GM18526 (cell line): ENCODE results near the gene RPS8.

Experiments
- POLR2A ChIP-seq: IDR thresholded peaks from 3 replicates; pipeline ENCODE4 v1.6.1; 2011; ENCODE audit not compliant: insufficient read length; ENCODE audit errors: extremely low read depth

RPS8 gene

DNA sequence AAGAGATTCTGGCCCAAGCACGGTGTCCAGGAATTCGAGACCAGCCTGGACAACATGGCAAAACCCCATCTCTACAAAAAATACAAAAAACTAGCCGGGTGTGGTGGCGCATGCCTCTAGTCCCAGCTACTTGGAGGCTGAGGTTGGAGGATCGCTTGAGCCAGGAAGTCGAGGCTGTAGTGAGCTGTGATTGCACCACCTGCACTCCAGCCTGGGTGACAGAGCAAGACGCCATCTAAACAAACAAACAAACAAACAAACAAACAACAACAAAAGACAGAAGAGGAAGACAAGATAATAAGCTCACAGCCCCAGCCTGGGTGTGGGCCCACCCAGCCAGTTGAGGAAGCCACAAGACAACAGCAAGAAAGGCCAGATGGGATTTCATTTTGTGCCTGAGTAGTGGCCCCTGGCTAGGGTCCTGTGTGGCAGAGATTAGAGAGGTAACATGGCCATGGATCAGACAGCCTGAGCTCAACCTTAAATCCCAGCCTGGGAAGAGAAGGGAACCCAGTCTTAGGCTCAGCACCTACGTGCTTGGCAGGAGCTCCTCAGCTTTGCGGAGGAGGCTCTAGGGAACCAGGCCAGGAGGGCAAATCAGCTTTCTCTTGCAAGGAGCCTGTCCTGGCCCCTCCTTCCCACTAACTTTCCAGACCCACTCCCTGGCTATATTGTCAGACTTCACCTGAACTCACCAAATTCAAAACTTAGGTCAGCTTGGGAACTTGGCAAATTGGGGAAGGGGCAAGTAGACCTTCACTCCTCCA is 17.6 kb downstream of the RPS8 start:
- no peak for TF ChIP-seq POLR2A

DNA sequence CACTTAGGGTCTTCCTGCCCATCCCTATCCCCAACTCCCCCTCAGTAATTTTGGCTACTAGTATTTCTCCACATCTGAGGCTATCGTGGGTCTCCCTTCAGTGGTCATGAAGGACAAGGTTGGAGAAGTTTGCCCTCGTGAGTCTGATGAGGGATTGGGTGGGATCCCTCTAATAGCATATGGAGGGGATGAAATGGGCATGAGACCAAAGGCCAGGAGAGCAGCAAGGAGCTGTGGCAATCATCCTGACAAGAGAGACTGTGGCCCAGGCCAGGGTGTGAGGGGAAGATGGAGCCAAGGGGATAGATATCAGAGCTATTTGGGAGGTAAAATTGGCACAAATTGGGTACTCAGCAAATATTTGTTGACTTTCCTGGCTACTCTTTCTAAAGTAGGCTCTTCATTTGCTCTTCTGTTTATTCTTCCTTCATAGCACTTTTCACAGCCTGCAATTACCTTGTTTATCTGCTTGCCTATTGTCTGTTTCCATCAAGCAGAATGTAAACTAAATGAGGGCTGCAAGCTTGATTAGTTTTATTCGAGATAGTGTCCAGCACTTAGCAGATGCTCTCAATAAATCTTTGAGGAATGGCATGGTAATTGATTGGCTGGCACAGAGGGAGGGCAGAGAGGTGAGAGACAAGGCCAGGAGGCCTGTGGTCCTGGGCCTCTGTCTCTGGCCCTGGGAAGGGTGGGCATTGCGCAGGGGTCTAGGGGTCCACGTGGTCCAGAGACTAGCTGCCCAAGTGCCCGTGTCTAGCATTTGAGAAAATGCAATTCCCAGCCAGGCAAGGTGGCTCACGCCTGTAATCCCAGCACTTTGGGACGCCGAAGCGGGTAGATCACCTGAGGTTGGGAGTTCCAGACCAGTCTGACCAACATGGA is 23.4 kb downstream of the RPS8 start:
- TF ChIP-seq POLR2A = no peak

DNA sequence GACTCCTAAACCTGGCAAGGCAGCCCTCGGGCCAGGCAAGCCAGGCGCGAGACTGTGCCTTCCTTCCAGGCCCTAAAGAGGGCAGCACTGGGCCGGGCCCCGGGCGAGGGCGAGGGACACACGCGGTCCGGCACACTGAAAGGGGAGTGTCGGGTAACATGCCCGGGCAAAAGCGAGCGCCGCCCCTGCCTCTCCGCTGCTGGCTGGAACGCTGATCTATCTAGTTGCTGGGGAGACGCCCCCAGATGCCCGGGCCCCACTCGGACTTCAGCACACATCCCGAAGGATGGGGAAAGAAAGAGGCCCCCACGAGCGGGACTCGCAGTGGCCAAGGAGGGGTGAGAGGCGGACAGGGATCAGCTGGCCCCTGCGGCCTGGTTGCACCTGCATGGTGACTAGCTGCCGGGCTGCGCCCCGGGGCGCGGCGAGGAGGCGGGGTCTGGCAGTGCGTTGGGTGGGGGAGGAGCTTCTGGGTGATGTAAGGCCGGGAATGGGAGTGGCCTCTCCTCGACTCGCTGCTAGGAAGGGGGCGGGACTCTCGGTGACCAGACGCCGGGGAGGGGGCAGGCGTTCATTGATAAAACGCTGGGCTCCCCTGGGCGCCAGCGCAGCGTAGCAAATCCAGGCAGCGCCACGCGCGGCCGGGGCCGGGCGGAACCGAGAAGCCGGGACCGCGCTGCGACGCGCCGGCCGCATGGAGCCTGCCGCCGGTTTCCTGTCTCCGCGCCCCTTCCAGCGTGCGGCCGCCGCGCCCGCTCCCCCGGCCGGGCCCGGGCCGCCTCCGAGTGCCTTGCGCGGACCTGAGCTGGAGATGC is 24.6 kb downstream of the RPS8 start, which contains the start of gene PLK3:
Gene PLK3 (plus strand): TSS at position 608 of the 815 bp plus-strand sequence. CDS start 87 bp downstream, at position 695.
- peak; percentile 93 for TF ChIP-seq POLR2A

DNA sequence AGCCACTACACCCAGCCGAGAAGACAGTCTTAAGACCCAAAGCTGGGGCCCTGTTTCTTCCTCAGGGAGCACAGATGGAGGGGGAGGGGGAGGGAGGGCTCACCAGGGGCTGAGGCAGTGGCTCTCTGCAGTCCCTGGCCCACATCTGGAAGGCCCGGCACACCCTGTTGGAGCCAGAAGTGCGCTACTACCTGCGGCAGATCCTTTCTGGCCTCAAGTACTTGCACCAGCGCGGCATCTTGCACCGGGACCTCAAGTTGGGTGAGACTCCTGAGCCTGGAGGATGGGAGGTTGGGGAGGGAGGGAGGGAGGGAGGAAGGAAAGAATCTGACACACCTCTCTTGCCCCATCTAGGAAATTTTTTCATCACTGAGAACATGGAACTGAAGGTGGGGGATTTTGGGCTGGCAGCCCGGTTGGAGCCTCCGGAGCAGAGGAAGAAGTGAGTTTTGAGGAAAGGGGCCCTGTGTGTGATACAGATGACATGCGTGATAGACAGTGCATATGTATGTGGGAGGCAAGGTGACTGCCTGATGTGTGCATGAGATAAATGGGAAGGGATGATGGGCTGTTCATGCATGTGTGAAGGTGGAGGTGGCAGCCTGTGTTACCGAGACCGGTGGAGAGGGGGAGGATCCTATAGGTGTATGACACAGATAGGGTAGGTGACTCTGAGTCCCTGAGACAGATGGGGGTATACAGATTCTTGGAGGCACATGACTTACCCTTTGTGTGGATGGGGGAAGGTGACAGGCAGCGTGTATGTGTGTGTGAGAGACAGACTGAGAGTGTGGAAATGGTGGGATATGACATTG is 26.4 kb downstream of the RPS8 start:
- TF ChIP-seq POLR2A = no peak

DNA sequence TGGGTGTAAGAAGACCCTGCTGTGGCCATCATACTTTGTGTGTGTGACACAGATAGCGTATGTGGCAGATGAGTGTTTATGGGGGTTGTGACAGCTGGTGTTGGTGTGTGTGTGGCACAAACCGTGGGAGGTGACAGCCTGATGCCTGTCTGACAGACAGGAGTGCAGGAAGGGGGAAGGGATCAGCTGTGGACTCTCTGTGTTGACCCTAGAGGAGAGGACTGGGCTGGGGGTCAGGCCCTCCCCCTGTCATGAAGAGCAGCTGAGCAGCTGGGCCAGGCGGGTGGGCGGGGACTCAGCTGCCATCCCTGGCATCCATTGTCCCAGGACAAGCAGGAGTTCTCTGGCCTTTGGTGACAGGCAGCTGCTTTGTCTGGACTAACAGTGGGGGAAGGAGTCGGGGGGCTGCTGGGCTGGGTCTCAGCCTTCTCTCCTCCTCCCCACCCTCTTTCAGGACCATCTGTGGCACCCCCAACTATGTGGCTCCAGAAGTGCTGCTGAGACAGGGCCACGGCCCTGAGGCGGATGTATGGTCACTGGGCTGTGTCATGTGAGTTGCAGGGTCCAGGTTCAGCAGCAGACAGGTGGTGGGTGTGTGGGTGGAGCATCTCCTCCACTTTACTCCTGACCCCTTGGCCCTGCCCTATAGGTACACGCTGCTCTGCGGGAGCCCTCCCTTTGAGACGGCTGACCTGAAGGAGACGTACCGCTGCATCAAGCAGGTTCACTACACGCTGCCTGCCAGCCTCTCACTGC is 27.1 kb downstream of the RPS8 start:
- no peak for TF ChIP-seq POLR2A

DNA sequence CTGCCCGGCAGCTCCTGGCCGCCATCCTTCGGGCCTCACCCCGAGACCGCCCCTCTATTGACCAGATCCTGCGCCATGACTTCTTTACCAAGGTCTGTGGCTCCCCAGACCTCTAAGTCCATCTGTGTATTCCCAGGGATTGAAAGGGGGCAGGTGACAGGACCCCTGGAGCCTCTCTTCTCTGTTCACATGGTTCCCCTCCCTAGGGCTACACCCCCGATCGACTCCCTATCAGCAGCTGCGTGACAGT is 27.6 kb downstream of the RPS8 start:
- no peak for TF ChIP-seq POLR2A

DNA sequence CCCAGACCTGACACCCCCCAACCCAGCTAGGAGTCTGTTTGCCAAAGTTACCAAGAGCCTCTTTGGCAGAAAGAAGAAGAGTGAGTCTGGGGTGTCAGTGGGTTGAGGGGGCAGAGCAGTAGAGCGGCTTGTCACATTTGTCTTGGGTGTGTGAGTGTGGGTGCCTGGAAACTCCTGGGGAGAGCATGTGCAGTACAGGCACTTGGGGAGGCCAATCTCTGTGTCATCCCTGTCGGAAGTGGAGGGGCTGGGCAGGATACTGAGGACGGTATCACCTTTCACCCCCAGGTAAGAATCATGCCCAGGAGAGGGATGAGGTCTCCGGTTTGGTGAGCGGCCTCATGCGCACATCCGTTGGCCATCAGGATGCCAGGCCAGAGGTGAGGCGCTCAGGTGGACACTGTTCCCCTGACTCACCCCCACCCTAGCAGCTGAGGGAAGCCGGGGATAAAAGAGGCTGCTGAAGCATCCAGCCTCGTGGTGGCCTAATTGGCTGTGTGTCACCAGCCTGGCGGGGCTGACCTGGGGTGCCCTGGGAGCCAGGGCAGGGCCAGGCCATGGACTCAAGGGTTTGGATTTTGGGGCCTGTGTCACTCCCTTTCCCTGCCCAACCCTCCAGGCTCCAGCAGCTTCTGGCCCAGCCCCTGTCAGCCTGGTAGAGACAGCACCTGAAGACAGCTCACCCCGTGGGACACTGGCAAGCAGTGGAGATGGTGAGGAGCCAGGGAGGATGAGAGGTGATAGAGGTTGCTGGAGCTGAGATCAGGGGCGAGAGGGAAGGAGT is 28.2 kb downstream of the RPS8 start:
- TF ChIP-seq POLR2A = no peak

DNA sequence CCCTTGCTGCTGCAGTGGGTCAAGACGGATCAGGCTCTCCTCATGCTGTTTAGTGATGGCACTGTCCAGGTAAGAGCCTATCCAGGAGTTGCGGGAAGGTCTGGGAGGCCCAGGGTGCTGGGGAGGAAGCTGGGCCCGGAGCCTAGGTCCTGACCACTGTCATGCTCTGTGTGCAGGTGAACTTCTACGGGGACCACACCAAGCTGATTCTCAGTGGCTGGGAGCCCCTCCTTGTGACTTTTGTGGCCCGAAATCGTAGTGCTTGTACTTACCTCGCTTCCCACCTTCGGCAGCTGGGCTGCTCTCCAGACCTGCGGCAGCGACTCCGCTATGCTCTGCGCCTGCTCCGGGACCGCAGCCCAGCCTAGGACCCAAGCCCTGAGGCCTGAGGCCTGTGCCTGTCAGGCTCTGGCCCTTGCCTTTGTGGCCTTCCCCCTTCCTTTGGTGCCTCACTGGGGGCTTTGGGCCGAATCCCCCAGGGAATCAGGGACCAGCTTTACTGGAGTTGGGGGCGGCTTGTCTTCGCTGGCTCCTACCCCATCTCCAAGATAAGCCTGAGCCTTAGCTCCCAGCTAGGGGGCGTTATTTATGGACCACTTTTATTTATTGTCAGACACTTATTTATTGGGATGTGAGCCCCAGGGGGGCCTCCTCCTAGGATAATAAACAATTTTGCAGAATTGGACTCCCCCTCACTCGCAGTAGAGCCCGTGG is 30.1 kb downstream of the RPS8 start:
- no peak for TF ChIP-seq POLR2A

DNA sequence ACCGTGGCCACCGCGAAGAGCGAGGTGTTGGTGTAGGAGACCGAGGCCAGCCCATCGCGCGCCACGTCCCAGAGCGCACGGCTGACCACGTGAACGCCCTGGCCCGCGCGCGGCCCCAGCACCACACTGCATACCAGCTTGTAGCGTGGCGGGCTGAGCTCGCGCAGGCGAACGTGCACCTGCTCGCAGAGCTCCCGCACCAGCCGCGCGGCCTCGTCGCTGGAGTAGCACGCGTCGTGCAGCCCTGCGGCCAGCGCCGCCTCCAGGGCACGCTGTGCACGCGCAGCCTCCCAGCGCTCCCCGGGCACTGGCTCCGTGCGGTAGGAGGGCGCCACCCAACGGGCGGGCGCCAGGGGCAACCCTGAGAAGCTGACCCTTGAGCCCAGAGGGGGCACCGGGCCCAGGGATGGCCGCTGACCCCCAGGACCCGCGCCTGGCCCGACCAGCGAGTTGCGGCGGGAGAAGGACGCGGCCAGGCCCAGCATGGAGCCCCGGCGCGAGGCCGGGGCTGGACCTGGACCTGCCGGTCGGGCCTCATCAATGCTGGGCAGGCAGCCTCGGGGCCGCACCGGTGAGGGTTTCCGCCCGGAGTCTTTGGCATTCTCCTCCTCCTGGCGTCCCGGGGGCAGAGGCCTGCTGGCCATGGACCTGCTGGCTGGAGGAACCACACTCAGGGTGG is 30.8 kb downstream of the RPS8 start:
- TF ChIP-seq POLR2A = no peak

DNA sequence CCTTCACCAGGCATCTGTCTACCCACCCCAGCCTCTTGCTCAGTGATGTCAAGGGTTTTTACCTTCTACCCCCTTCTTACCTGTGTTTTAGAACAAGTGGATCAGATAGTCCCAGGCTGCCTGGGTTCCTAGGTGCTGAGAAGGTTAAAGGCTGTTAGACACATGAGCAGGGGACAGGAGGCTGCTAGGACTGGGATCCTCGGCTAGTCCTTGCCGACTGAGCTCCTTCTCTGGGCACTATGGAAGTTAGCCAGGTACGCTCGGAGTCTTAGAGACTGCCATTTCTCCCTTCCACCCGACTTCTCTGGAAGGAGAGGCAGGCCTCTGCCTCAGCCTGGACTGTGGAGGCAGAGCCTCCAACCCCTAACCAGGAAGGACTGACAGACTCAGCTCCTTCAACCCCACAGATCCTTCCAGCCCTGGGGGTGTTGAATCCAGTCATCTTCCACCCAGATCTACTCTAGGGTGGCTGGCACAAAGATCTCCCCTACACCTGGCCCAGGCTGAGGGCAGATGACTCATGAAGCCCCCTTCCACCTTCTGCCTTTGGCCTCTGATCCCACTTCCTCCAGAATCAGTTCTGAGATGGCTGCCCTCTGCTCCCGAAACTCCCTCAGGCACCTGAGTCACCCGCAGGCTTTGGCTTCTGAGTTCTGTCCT is 31.5 kb downstream of the RPS8 start, which contains the start of gene DYNLT4:
Gene DYNLT4 (minus strand): TSS at position 648 of the 660 bp plus-strand sequence. CDS start 683 bp downstream, outside the sequence.
- peak; percentile 2 for TF ChIP-seq POLR2A

DNA sequence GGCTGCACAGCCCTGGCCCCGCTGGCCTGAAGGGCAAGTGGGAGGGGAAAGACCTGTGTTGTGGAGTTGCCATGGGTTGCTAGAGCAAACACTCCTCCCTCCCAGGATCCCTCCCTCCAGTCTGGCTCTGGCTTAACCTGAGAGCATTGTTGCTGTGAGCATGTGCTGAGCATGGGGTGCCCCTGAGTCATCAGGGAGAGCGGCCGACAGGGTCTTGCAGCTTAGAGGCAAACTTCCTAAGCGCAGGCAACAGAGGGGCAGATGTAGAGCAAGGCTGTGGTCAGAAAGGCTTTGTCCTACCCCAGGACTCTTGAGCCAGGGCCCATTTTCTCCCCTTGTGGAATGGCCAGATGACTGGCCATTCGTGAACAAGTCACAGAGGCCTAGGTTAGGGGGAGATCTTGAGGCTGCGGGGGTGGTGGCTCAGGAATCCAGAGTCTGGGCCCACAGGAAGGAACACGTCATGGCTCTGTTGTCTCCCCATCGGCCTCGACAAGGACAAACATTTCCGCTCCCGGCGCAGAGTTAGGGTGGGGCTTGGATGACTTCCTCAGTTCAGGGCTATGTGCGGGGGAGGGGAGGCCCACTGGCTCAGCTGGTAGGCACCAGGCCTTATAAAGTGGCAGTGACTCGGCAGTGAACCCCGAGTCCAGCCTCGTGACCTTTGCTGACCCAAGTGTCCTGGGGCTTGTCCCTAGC is 32.2 kb downstream of the RPS8 start:
- TF ChIP-seq POLR2A = peak; percentile 6
